ENCODE measurements around the gene MYH6.

MYH6 gene

GRCh38 chr14:23377573-23378563 is 30.2 kb downstream of the MYH6 start:
- DNase-seq (ENCODE audit: low read depth in 2 of 2) = no peak

GRCh38 chr14:23377198-23377550 is 30.9 kb downstream of the MYH6 start:
- DNase-seq (ENCODE audit: low read depth in 2 of 2) = no peak

GRCh38 chr14:23376482-23377197 is 31.4 kb downstream of the MYH6 start, which contains the start of gene CMTM5:
TSS of gene CMTM5 (plus strand) at chr14:23377046. CDS start at chr14:23377252, 206 bp downstream.
- no peak for DNase-seq (ENCODE audit: low read depth in 2 of 2)

GRCh38 chr14:23375527-23376251 is 32.4 kb downstream of the MYH6 start:
- DNase-seq (ENCODE audit: low read depth in 2 of 2) = no peak

- DNase-seq (ENCODE audit: low read depth in 2 of 2) = no peak
Measured at GRCh38 chr14:23373041-23373440, 35.0 kb downstream of the MYH6 start.

GRCh38 chr14:23372509-23372908 is 35.6 kb downstream of the MYH6 start, which contains the start of gene IL25:
TSS of gene IL25 (plus strand) at chr14:23372809.
- DNase-seq (ENCODE audit: low read depth in 2 of 2) = no peak

- no peak for DNase-seq (ENCODE audit: low read depth in 2 of 2)
Measured at GRCh38 chr14:23371865-23372264, 36.2 kb downstream of the MYH6 start.

GRCh38 chr14:23370221-23370620 is 37.9 kb downstream of the MYH6 start:
- DNase-seq (ENCODE audit: low read depth in 2 of 2) = no peak

- DNase-seq (ENCODE audit: low read depth in 2 of 2) = peak in 1 of 2 experiments; percentile 65
Measured at GRCh38 chr14:23366426-23366921, 41.6 kb downstream of the MYH6 start.

GRCh38 chr14:23365732-23366425 is 42.2 kb downstream of the MYH6 start:
- peak in 1 of 2 experiments; percentile 72 for DNase-seq (ENCODE audit: low read depth in 2 of 2)

GRCh38 chr14:23365036-23365731 is 42.9 kb downstream of the MYH6 start, which contains the start of gene EFS:
TSS of gene EFS (minus strand) at chr14:23365172. CDS start at chr14:23365025, 147 bp downstream.
- no peak for DNase-seq (ENCODE audit: low read depth in 2 of 2)

- no peak for DNase-seq (ENCODE audit: low read depth in 2 of 2)
Measured at GRCh38 chr14:23364164-23365035, 43.7 kb downstream of the MYH6 start.

- DNase-seq (ENCODE audit: low read depth in 2 of 2) = no peak
Measured at GRCh38 chr14:23362200-23362599, 45.9 kb downstream of the MYH6 start.

- no peak for DNase-seq (ENCODE audit: low read depth in 2 of 2)
Measured at GRCh38 chr14:23361763-23362162, 46.3 kb downstream of the MYH6 start.

GRCh38 chr14:23361320-23361719 is 46.8 kb downstream of the MYH6 start:
- DNase-seq (ENCODE audit: low read depth in 2 of 2) = no peak

GRCh38 chr14:23360496-23360895 is 47.6 kb downstream of the MYH6 start:
- no peak for DNase-seq (ENCODE audit: low read depth in 2 of 2)

GRCh38 chr14:23359722-23360447 is 48.2 kb downstream of the MYH6 start:
- no peak for DNase-seq (ENCODE audit: low read depth in 2 of 2)

- no peak for DNase-seq (ENCODE audit: low read depth in 2 of 2)
Measured at GRCh38 chr14:23359167-23359626, 48.9 kb downstream of the MYH6 start.

Measured in fibroblast of skin of left quadriceps (primary cell).